H1 (cell line): Measurements from ENCODE around the gene FAM181A.

Experiments
- CTCF ChIP-seq, 3 experiments: IDR thresholded peaks; 1 replicate in 2 of 3; 2 replicates in 1 of 3; pipeline versions ENCODE4 v1.5.1 to v1.6.1; 2011; ENCODE audit warnings: low read length in 3 of 3, mild to moderate bottlenecking in 3 of 3, inconsistent platforms in 2 of 3, low read depth in 1 of 3, moderate library complexity in 1 of 3; ENCODE audit not compliant: insufficient read depth in 1 of 3; ENCODE audit errors: control extremely low read depth in 1 of 3
- HDAC6 ChIP-seq: IDR thresholded peaks from one replicate; pipeline ENCODE4 v1.7.1; 2012; ENCODE audit warnings: low read depth, mild to moderate bottlenecking, inconsistent platforms, low read length, moderate library complexity

- TF ChIP-seq CTCF (IDR thresholded peaks at IDR 0.05; ENCODE audit: control extremely low read depth in 1 of 3, insufficient read depth in 1 of 3, low read depth in 1 of 3, low read length in 3 of 3) (no peak), HDAC6 (no peak)
These were observed 629 bp downstream of the FAM181A start for GRCh38 chr14:93927800-93928145.
